Thymus (tissue), 11 donors: Measurements from ENCODE around the gene PNKD. TPM values are rescaled to one million over a fixed set of nuclear protein-coding genes. Genes with fewer than 3 reads are reported as not detected.

ENCODE experiments used
- DNase-seq, 9 donors: peaks; one replicate each; pipeline ENCODE4 v3.0.0-alpha.2; 2013; ENCODE audit warnings: low spot score in 9 of 9, low read depth in 6 of 9, missing footprints in 1 of 9
- H3K27ac ChIP-seq, 2 donors: one replicate each; pipeline ENCODE4 v1.5.1; 2013; ENCODE audit warnings: control low read depth in 1 of 2, low read depth in 1 of 2, low read length in 1 of 2, mild to moderate bottlenecking in 1 of 2, moderate library complexity in 1 of 2
- H3K27me3 ChIP-seq, 2 donors: one replicate each; pipeline ENCODE4 v1.5.1; 2013; ENCODE audit warnings: low read length in 1 of 2; ENCODE audit not compliant: control insufficient read depth in 2 of 2, insufficient read depth in 1 of 2
- H3K36me3 ChIP-seq, 2 donors: one replicate each; pipeline ENCODE4 v1.5.1; 2013; ENCODE audit warnings: low read length in 1 of 2, mild to moderate bottlenecking in 1 of 2, moderate library complexity in 1 of 2; ENCODE audit not compliant: control insufficient read depth in 2 of 2, insufficient read depth in 2 of 2
- H3K4me1 ChIP-seq, 2 donors: one replicate each; pipeline ENCODE4 v1.5.1; 2013; ENCODE audit warnings: low read length in 2 of 2; ENCODE audit not compliant: control insufficient read depth in 2 of 2, insufficient read depth in 2 of 2
- H3K4me3 ChIP-seq, 2 donors: one replicate each; pipeline ENCODE4 v1.5.1; 2013; ENCODE audit warnings: low read length in 2 of 2, control low read depth in 1 of 2, mild to moderate bottlenecking in 1 of 2
- H3K9me3 ChIP-seq, 2 donors: one replicate each; pipeline ENCODE4 v1.5.1; 2013; ENCODE audit warnings: low read length in 1 of 2, mild to moderate bottlenecking in 1 of 2; ENCODE audit not compliant: control insufficient read depth in 2 of 2, insufficient read depth in 1 of 2
- WGBS: extraction: QIAGEN DNeasy Blood & Tissue Kit; methylation state at CpG from one replicate; pipeline ENCODE4 v1.1.7; 2013; 5-methylcytosine and 5-hydroxymethylcytosine counted together
- polyA plus RNA-seq: library from polyadenylated mRNA; stranded (reverse); fragments of 200-250 nt; gene quantifications from one replicate; pipeline ENCODE4 v1.2.3, GENCODE V29; 2013
- total RNA-seq: library from RNA; stranded (reverse); fragments of 120-200 nt; gene quantifications from one replicate; pipeline ENCODE4 v1.2.4, GENCODE V29; 2013
- donor health status: healthy.

Gene PNKD
- total and polyA plus RNA-seq, 2 donors: 61.9 to 76.1 TPM

DNA sequence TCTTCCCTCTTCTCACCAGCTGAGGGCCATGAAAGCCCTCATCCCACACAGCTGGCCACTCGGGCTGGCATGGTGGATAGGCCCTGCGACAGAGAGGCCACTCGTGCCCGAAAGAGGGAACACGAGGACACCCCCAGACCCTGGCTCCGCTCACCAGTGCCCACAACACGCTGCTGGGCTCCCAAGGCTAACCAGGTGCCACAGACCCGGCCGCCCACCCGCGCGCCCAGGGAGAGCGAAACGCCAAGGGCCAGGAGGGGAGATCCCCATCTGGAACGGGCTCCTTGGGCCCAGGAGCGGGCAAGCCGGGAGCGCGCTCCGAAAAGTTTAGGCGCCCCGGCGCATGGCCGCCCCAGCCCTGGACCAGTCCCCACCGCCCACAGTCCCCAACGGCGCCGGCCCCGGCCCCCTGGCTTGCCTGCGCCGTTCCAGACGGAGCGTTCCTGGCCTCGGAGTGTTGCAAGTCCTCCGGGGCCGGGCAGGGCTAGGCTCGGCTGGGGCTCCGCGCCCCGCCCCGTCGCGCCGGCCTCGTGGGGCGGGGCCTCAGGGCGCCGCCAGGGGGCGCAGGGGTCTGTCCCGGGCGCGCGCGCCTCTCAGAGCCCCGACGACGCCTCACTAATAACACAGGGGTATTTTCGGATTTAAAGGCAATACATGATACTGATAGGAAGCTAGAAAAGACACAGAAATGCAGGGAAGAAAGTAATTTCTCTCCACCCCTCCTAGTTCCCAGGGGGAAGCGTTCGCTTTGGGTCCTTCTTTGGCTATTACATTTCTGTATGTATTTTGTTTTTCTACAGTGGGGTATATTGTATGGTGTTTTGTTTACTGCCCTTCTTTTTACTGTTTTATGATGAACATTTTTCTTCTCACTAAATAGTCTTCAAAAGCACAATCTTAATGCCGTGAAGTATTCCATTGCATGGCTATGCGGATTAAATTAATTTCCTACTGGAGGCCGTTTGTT lies 22.0 kb downstream of the PNKD start, which contains the start of gene TMBIM1:
TSS of gene TMBIM1 (minus strand) at position 456 of the 967 bp plus-strand sequence. CDS start 10,362 bp downstream, outside the sequence.
- peaks cover 33 to 57% of the 10 kb centered on the region in 2 donors for H3K4me1 ChIP-seq

DNA sequence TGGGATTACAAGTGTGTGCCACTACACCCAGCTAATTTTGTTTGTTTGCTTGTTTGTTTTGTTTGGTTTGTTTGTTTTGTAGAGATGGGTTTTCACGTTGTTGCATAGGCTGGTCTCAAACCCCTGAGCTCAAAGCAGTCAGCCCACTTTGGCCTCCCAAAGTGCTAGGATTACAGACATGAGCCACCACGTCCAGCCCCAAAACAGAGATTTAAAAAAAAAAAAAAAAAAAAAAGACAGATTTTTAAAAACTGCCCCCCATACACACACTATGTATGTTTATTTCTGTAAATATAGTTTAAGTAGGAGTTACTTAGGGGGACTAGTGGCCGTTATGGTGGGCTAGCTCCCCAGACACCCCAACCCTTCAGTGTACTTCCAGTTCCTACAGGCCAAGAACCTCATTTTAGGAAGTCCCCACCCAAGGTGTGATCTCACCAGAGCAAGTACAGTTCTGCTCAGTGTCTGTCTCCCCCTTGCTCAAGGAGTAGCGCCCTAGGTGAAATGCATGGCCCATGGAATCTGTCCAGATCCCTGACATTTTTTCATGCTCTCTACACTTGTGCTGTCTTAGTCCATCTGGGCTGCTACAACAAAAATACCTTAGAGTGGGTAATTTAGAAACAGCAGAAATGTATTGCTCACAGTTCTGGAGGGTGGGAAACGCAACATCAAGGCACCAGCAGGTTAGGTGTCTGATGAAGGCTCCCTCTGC lies 23.6 kb downstream of the PNKD start:
- no peak for DNase-seq
- Histone ChIP-seq H3K27me3 (no peaks in the 10 kb centered on the region), H3K4me3 (no peak overlapping the region), H3K9me3 (no peaks in the 10 kb centered on the region), H3K27ac (no peak overlapping the region), H3K36me3 (no peaks in the 10 kb centered on the region), H3K4me1 (peaks cover 26 to 42% of the 10 kb centered on the region in 2 donors)
- 73% methylated on average over 5 of the region's 5 CpGs for WGBS

More for the DNA sequence above, 22.0 kb downstream of the PNKD start, which contains the start of gene TMBIM1:
- Histone ChIP-seq H3K9me3 (no peaks in the 10 kb centered on the region), H3K4me3 (peak within 1 kb of the TSS; percentile 80 to 82), H3K36me3 (no peaks in the 10 kb centered on the region), H3K27ac (peak within 1 kb of the TSS; percentile 85 to 88), H3K27me3 (no peaks in the 10 kb centered on the region)
- peak in 5 of 9 donors; percentile 47 to 84 (median 71) for DNase-seq
- 8% methylated on average over 63 of the region's 63 CpGs for WGBS

DNA sequence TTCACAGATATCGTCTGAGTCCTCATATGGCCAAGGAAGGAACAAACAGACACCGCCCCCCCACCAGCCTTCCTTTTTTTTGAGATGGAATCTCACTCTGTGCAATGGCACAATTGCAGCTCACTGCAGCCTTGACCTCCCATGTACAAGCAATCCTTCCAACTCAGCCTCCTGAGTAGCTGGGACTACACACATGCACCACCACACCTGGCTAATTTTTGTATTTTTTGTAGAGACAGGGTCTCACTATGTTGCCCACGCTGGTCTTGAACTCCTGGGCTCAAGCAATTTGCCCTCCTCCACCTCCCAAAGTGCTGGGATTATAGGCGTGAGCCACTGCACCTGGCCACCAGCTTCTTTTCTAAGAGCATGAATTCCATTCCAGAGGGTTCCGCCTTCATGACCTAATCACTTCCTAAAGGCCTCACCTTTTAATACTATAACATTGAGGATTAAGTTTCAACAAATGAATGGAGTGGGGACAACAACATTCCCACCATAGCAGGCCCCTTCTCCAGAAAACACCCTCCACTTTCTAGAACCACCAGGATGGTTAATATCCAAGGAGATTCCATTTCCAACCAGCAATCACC lies 24.2 kb downstream of the PNKD start:
- Histone ChIP-seq H3K9me3 (no peaks in the 10 kb centered on the region), H3K4me1 (peaks cover 26 to 35% of the 10 kb centered on the region in 2 donors)

DNA sequence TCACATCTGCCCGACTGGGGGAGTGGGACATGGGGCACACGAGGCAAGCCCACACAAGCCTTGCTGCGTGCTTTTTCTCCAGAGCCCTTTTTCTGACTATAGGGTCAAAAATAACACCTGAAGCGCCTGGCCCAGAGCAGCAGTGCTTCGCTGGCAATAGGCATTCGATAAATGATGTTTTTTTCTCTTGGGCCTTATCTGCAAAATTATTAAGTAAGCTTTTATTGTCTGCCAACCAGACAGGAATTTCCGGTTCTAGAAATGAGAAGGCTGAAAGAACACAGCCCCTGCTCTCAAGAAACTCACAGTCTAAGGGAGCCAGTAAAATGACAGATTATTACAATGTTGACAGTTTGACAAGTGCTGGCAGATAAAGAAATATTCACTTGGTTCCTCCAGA lies 24.7 kb downstream of the PNKD start:
- H3K4me1 ChIP-seq: peaks cover 21 to 30% of the 10 kb centered on the region in 2 donors
- peak overlapping the region in 1 of 2 donors; percentile 60 for H3K27ac ChIP-seq
- DNase-seq: no peak
- H3K4me3 ChIP-seq: no peak overlapping the region
- H3K9me3 ChIP-seq: no peaks in the 10 kb centered on the region
- H3K27me3 ChIP-seq: no peaks in the 10 kb centered on the region
- H3K36me3 ChIP-seq: no peaks in the 10 kb centered on the region
- WGBS: 95% methylated on average over 7 of the region's 7 CpGs

More for the DNA sequence above, 24.2 kb downstream of the PNKD start:
- no peaks in the 10 kb centered on the region for H3K27me3 ChIP-seq
- DNase-seq: no peak
- no peaks in the 10 kb centered on the region for H3K36me3 ChIP-seq
- H3K4me3 ChIP-seq: no peak overlapping the region
- WGBS: 91% methylated on average over 5 of the region's 5 CpGs
- H3K27ac ChIP-seq: peak overlapping the region in 1 of 2 donors; percentile 60

DNA sequence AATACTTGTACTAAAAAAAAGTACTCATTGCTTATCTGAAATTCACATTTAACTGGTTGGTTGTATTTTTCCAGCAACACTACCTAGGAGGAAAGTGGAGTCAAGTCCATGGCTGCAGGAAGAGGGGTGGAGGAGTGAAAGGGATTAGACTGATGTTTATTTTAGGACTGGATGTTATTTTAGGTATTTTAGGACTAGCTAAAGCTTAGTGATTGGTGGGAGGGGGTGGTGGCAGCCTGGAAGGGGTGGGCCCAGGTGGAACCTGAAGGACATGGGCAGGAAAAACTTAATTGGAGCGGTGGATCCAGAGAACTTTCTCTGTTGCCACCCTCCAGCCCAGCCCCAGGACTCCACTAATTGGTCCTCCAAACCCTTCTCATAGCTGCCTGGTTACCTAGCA lies 25.9 kb downstream of the PNKD start:
- WGBS: 93% methylated on average over 1 of the region's 1 CpG
- H3K36me3 ChIP-seq: no peaks in the 10 kb centered on the region
- peaks cover 9 to 21% of the 10 kb centered on the region in 2 donors for H3K4me1 ChIP-seq
- DNase-seq: no peak
- no peaks in the 10 kb centered on the region for H3K27me3 ChIP-seq
- H3K9me3 ChIP-seq: no peaks in the 10 kb centered on the region
- no peak overlapping the region for H3K27ac ChIP-seq
- H3K4me3 ChIP-seq: no peak overlapping the region

DNA sequence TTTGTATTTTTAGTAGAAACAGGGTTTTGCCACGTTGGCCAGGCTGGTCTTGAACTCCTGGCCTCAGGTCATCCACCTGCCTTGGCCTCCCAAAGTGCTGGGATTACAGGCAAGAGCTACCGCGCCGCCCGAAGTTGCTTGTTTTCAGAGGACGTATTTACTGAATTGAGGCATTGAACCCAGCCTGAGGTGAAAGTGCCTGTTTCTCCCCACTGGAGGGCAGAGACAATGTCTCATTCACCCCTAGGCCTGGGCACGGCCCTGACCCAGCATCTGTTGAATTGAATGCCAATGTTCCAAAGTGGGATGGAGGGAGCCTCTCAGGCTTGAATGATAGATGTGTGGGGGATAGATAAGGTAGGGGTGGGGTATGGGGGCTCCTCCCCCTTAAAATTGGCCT lies 26.5 kb downstream of the PNKD start:
- H3K27ac ChIP-seq: no peak overlapping the region
- H3K36me3 ChIP-seq: no peaks in the 10 kb centered on the region
- peaks cover 3 to 15% of the 10 kb centered on the region in 2 donors for H3K4me1 ChIP-seq
- H3K4me3 ChIP-seq: no peak overlapping the region
- H3K9me3 ChIP-seq: no peaks in the 10 kb centered on the region
- DNase-seq: no peak
- WGBS: 93% methylated on average over 7 of the region's 7 CpGs
- H3K27me3 ChIP-seq: no peaks in the 10 kb centered on the region

DNA sequence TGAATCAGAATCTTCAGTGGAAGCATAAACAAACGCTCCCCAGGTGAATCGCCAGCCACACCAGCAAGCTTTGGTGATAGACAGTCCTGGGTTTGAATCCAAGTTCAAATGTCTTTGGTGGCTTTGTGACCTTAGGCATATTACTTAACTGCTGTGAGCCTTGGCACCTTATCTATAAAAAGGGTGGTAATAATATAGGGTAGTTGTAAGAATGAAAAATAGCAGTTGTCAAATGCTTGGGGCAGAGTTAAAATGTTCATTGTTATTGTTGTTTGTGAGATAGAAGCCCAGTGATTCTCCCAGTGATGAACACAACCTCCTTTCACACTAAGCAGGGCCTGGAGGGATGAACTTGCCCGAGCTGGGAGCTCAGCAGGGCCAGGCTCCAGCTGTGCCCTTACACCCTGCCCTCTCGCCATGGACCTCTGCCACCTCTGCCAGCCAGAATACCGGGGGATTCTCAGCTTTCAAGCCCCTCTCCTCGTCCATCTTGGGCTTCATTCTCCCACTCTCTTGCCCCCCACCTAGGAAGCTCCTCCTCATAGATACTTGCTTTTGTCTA lies 28.1 kb downstream of the PNKD start:
- H3K9me3 ChIP-seq: no peaks in the 10 kb centered on the region
- WGBS: 95% methylated on average over 6 of the region's 6 CpGs
- peaks cover 2 to 10% of the 10 kb centered on the region in 2 donors for H3K4me1 ChIP-seq
- no peak overlapping the region for H3K27ac ChIP-seq
- H3K36me3 ChIP-seq: no peaks in the 10 kb centered on the region
- no peaks in the 10 kb centered on the region for H3K27me3 ChIP-seq
- no peak overlapping the region for H3K4me3 ChIP-seq
- no peak for DNase-seq

DNA sequence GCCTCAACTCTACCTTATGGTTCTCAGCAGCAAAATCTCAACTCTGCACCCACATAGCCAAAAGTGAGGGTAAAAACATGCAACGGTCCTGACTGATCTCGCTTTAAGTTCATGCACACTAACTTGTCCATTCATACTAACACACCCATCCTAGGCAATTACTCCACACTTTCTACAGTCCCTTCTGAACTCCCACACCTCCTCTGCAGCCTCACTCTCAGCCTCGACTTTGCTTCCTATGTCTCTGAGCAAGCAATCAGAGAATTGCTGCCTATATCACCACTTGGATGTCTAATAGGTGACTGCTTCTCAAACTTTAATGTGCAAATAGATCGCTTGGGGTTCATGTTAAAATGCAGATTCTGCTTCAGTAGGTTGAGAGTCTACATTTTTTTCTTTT lies 29.8 kb downstream of the PNKD start:
- H3K36me3 ChIP-seq: no peaks in the 10 kb centered on the region
- 98% methylated on average over 4 of the region's 4 CpGs for WGBS
- H3K27ac ChIP-seq: no peak overlapping the region
- H3K4me1 ChIP-seq: peaks cover 0 to 4% of the 10 kb centered on the region in 2 donors
- H3K4me3 ChIP-seq: no peak overlapping the region
- no peak for DNase-seq
- H3K27me3 ChIP-seq: no peaks in the 10 kb centered on the region
- no peaks in the 10 kb centered on the region for H3K9me3 ChIP-seq
